ENCODE data around the gene DMBX1. TPM values are rescaled to one million over a fixed set of nuclear protein-coding genes. Genes with fewer than 3 reads are reported as not detected.

DMBX1 gene
- total RNA-seq, 1 donor from 2014 or later, result not detected

- DNase-seq (no peak), ATAC-seq (ENCODE audit: low read depth) (no peak)
- ChIA-PET POLR2A (no interaction called here), CTCF (interaction anchor here (1.0 kb wide), 1 partner anchor 26 kb away, joined by 3 read pairs; no protein-coding TSS in a partner anchor)
- peaks cover 12% of the 10 kb centered on the region for H3K27me3 Mint-ChIP-seq
- intact Hi-C loops (cut with micrococcal nuclease), result no loop called here
- H3K36me3 Mint-ChIP-seq (ENCODE audit: low read depth), result no peaks in the 10 kb centered on the region
- H3K4me1 Mint-ChIP-seq, result peaks cover 41% of the 10 kb centered on the region
- H3K4me3 Mint-ChIP-seq, result no peak overlapping the region
- no peak overlapping the region for H3K27ac Mint-ChIP-seq
- no peaks in the 10 kb centered on the region for H3K9me3 Mint-ChIP-seq
- no peak for TF ChIP-seq CTCF (IDR thresholded peaks at IDR 0.05)
Observed at GRCh38 chr1:46472498-46473181, 17.0 kb upstream of the DMBX1 start.

- intact Hi-C loops (cut with micrococcal nuclease), result no loop called here
- H3K36me3 Mint-ChIP-seq (ENCODE audit: low read depth), result no peaks in the 10 kb centered on the region
- H3K27ac Mint-ChIP-seq, result no peak overlapping the region
- ChIA-PET CTCF (no interaction called here), POLR2A (no interaction called here)
- no peak overlapping the region for H3K4me3 Mint-ChIP-seq
- DNase-seq (no peak), ATAC-seq (ENCODE audit: low read depth) (no peak)
- no peak for TF ChIP-seq CTCF (IDR thresholded peaks at IDR 0.05)
- no peaks in the 10 kb centered on the region for H3K9me3 Mint-ChIP-seq
- peaks cover 7% of the 10 kb centered on the region for H3K27me3 Mint-ChIP-seq
- H3K4me1 Mint-ChIP-seq, result peaks cover 41% of the 10 kb centered on the region
Observed at GRCh38 chr1:46473991-46474390, 15.6 kb upstream of the DMBX1 start.

- intact Hi-C loops (cut with micrococcal nuclease), result no loop called here
- no peaks in the 10 kb centered on the region for H3K9me3 Mint-ChIP-seq
- H3K4me1 Mint-ChIP-seq, result peaks cover 41% of the 10 kb centered on the region
- POLR2A ChIA-PET, result no interaction called here
- CTCF ChIA-PET, result no interaction called here
- no peak overlapping the region for H3K27ac Mint-ChIP-seq
- TF ChIP-seq CTCF (IDR thresholded peaks at IDR 0.05), result no peak
- no peaks in the 10 kb centered on the region for H3K36me3 Mint-ChIP-seq (ENCODE audit: low read depth)
- peaks cover 13% of the 10 kb centered on the region for H3K27me3 Mint-ChIP-seq
- DNase-seq, result no peak
- ATAC-seq (ENCODE audit: low read depth), result no peak
- no peak overlapping the region for H3K4me3 Mint-ChIP-seq
Observed at GRCh38 chr1:46474570-46474969, 15.1 kb upstream of the DMBX1 start.

GRCh38 chr1:46476673-46477072 is 13.0 kb upstream of the DMBX1 start:
- ChIA-PET POLR2A (no interaction called here), CTCF (interaction anchor here (1.8 kb wide), 1 partner anchor 50 kb away, joined by 4 read pairs; no protein-coding TSS in a partner anchor)
- Mint-ChIP-seq H3K27ac (no peak overlapping the region), H3K9me3 (no peaks in the 10 kb centered on the region), H3K36me3 (ENCODE audit: low read depth) (no peaks in the 10 kb centered on the region), H3K4me3 (no peak overlapping the region), H3K4me1 (peaks cover 41% of the 10 kb centered on the region), H3K27me3 (peaks cover 16% of the 10 kb centered on the region)
- ATAC-seq (ENCODE audit: low read depth), result no peak
- intact Hi-C loops (cut with micrococcal nuclease), result loop anchor here (1.0 kb wide), 2 partner anchors 52 to 249 kb away; no protein-coding TSS in a partner anchor
- TF ChIP-seq CTCF (IDR thresholded peaks at IDR 0.05), result no peak
- no peak for DNase-seq

- ATAC-seq (ENCODE audit: low read depth) (peak; percentile 96), DNase-seq (peak; percentile 67)
- H3K36me3 Mint-ChIP-seq (ENCODE audit: low read depth), result no peaks in the 10 kb centered on the region
- H3K4me1 Mint-ChIP-seq, result peaks cover 40% of the 10 kb centered on the region
- H3K27ac Mint-ChIP-seq, result no peak overlapping the region
- intact Hi-C loops (cut with micrococcal nuclease), result loop anchor here (1.0 kb wide), 2 partner anchors 51 to 248 kb away; no protein-coding TSS in a partner anchor
- no peak overlapping the region for H3K4me3 Mint-ChIP-seq
- peak; percentile 71 for TF ChIP-seq CTCF (IDR thresholded peaks at IDR 0.05)
- H3K27me3 Mint-ChIP-seq, result peaks cover 18% of the 10 kb centered on the region
- ChIA-PET CTCF (interaction anchor here (0.7 to 1.8 kb wide), 3 partner anchors 11 to 49 kb away, joined by 3 to 4 read pairs (median 3); no protein-coding TSS in a partner anchor), POLR2A (interaction anchor here (0.5 kb wide), 1 partner anchor 578 kb away, joined by 4 read pairs; no protein-coding TSS in a partner anchor)
- no peaks in the 10 kb centered on the region for H3K9me3 Mint-ChIP-seq
Observed at GRCh38 chr1:46477153-46477929, 12.3 kb upstream of the DMBX1 start.

Measured in activated B cell treated with CpG ODN at 0.5 μM for 24 hours (primary cell).